GM23338 (cell line): ENCODE data around the gene SBF2.

Experiments used
- CREB1 ChIP-seq: fragments of 250-450 bp; sonication (Bioruptor Pico); IDR thresholded peaks from 2 replicates; pipeline ENCODE4 v1.5.0; 2020; ENCODE audit warnings: low read depth, mild to moderate bottlenecking, moderate library complexity
- ETS1 ChIP-seq: IDR thresholded peaks from 2 replicates; pipeline ENCODE4 v1.6.1; 2016; ENCODE audit warnings: antibody characterized with exemption
- EZH2 ChIP-seq: fragments of 200-600 bp; sonication (generic); IDR thresholded peaks from one replicate; pipeline ENCODE4 v1.8.0; 2017; ENCODE audit warnings: antibody characterized with exemption, mild to moderate bottlenecking, low read depth; ENCODE audit not compliant: unreplicated experiment
- EZH2phosphoT487 ChIP-seq: fragments of 200-600 bp; sonication (generic); IDR thresholded peaks from one replicate; pipeline ENCODE4 v1.8.1; 2018; ENCODE audit warnings: antibody characterized with exemption; ENCODE audit not compliant: unreplicated experiment
- POLR2AphosphoS5 ChIP-seq: IDR thresholded peaks from 2 replicates; pipeline ENCODE4 v1.6.1; 2016; ENCODE audit warnings: antibody characterized with exemption, low read depth
- TF ChIP-seq, protein P1 (sequence below), 2 experiments: fragments of 200-600 bp in 1 of 2; sonication (generic) in 1 of 2; conservative IDR thresholded peaks; 2 replicates each; pipeline versions ENCODE4 v1.5.1 to v1.6.1; 2016 to 2017; ENCODE audit warnings: antibody characterized with exemption in 2 of 2, low read depth in 2 of 2, mild to moderate bottlenecking in 2 of 2, moderate library complexity in 1 of 2

DNA sequence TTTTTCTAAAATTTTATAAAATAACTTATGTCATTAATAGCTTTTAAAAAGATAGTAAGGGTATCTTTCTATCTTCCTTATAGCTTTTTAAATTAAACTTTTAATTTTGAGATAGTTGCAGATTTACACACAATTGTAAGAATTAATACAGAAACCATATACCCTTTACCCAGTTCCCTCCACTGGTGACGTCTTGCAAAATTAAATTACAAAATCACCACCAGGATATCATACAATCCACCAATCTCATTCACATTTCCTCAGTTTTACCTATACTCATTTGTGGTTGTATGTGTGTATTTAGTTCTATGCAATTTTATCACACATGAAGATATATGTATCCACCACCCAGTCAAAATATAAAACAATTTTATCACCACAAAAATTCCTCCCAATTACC is 10.0 kb downstream of the SBF2 start:
- TF ChIP-seq, protein P1, sequence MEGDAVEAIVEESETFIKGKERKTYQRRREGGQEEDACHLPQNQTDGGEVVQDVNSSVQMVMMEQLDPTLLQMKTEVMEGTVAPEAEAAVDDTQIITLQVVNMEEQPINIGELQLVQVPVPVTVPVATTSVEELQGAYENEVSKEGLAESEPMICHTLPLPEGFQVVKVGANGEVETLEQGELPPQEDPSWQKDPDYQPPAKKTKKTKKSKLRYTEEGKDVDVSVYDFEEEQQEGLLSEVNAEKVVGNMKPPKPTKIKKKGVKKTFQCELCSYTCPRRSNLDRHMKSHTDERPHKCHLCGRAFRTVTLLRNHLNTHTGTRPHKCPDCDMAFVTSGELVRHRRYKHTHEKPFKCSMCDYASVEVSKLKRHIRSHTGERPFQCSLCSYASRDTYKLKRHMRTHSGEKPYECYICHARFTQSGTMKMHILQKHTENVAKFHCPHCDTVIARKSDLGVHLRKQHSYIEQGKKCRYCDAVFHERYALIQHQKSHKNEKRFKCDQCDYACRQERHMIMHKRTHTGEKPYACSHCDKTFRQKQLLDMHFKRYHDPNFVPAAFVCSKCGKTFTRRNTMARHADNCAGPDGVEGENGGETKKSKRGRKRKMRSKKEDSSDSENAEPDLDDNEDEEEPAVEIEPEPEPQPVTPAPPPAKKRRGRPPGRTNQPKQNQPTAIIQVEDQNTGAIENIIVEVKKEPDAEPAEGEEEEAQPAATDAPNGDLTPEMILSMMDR (conservative IDR thresholded peaks at IDR 0.05; ENCODE audit: low read depth in 2 of 2), result no peak
- TF ChIP-seq EZH2, result no peak
- no peak for TF ChIP-seq POLR2AphosphoS5
- no peak for TF ChIP-seq EZH2phosphoT487
- no peak for TF ChIP-seq CREB1
- no peak for TF ChIP-seq ETS1
